Left lobe of liver (tissue), 2 donors: Measurements from ENCODE around the gene STAT6. TPM values are rescaled to one million over a fixed set of nuclear protein-coding genes. Genes with fewer than 3 reads are reported as not detected.

ENCODE experiments used
- ATAC-seq: fragments of 200-7000 bp; cut with Tn5 transposase; one replicate; pipeline ENCODE4 v1.9.1; 2020; ENCODE audit warnings: mild to moderate bottlenecking, moderate library complexity
- DNase-seq: peaks from one replicate; pipeline ENCODE4 v3.0.0-alpha.2; 2020; ENCODE audit warnings: low spot score
- total RNA-seq: library from RNA; stranded (reverse); gene quantifications from one replicate; pipeline ENCODE4 v1.2.1, GENCODE V29; 2021
- donor health status: DM: no; HTN: no; CAD: no; lungs with moderate emphysema.
- donor health status: DM: no; HTN: yes; CAD: no.

Gene STAT6, protein sequence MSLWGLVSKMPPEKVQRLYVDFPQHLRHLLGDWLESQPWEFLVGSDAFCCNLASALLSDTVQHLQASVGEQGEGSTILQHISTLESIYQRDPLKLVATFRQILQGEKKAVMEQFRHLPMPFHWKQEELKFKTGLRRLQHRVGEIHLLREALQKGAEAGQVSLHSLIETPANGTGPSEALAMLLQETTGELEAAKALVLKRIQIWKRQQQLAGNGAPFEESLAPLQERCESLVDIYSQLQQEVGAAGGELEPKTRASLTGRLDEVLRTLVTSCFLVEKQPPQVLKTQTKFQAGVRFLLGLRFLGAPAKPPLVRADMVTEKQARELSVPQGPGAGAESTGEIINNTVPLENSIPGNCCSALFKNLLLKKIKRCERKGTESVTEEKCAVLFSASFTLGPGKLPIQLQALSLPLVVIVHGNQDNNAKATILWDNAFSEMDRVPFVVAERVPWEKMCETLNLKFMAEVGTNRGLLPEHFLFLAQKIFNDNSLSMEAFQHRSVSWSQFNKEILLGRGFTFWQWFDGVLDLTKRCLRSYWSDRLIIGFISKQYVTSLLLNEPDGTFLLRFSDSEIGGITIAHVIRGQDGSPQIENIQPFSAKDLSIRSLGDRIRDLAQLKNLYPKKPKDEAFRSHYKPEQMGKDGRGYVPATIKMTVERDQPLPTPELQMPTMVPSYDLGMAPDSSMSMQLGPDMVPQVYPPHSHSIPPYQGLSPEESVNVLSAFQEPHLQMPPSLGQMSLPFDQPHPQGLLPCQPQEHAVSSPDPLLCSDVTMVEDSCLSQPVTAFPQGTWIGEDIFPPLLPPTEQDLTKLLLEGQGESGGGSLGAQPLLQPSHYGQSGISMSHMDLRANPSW
- total RNA-seq = 97.6 TPM

DNA sequence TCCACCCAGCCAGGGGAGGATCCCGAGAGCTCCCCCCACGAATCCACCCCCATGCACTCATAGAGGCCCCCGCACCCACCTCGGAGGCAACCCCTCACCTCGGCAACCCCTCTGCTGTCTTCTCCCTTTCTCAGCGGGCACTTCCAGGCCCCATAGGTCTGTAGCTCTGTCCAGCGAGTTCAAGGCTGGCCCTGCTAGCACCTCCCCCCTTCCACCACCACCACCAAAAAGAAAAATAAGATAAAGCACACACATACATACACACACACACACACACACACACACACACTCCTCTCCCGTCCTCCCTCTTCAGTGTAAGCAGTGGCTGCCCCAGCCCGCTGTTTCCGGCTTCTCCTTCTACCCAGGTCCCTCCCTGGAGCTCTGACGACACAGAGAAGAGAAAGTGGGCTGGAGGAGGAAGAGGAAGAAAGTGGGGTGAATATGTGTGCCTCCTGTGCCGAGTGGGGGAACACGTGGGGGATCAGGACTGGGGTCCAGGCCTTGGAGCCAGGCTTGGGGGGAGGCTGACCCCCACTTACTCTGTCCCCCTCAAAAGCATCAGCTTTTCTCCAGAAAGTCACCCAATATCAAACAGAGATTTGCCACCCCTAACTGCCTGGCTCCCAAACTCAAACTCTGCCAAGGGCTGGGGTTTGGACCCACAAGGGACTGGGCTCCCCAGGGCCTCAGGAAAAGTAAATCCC is at the start of gene STAT6:
Gene STAT6 (minus strand): TSS at position 332 of the 704 bp plus-strand sequence. CDS start 3,084 bp downstream, outside the sequence.
- peak; percentile 59 for ATAC-seq
- DNase-seq = peak; percentile 79

DNA sequence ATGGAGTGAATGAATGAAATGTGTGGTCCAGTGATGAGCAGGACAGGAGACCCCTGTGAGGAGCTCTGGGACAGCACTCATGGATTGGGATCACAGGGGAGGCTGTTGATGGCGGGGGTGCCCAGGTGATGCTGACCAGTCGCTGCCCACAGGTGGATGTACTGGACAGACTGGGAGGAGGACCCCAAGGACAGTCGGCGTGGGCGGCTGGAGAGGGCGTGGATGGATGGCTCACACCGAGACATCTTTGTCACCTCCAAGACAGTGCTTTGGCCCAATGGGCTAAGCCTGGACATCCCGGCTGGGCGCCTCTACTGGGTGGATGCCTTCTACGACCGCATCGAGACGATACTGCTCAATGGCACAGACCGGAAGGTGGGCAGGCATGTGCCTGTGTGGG is 49.6 kb upstream of the STAT6 start:
- DNase-seq = no peak
- no peak for ATAC-seq

DNA sequence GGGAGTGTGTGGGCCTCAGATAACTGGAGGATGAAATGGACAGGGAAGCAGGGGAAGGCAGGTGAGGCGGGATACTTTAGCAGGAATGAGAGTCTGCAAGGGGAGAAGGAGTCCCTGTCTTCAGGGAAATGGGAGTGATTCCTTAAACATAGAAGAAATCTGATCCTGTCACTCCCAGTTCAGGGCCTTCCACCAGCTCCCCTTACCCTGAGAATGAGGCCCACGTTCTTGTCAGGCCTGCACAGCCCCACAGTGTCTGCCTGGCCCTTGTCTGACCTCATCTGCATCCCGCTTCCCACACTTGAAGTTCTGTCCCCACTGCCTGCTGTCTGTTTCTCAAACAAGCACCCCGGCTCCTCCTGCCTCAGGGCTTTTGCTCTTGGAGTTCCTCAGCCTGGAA is 48.9 kb upstream of the STAT6 start:
- no peak for ATAC-seq
- DNase-seq = no peak

DNA sequence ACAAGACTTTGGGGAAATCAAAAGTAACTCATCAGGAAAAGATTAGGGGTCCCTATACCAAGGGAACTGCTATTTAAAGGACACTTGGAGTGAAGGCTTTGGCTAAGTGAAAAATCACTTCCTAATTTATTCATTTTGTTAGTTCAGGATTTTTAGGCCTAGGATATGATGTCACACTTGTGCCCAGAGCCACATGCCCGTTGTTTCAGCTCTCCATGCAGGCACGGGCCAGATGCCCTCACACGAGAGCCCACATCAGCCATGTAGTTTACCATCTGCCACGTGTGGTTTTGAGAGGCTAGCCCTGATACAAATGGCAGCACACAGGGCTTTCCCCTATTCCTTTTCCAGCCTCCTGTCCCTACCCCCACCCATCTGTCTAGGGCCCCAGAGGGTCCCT is 48.1 kb upstream of the STAT6 start:
- ATAC-seq = no peak
- no peak for DNase-seq

DNA sequence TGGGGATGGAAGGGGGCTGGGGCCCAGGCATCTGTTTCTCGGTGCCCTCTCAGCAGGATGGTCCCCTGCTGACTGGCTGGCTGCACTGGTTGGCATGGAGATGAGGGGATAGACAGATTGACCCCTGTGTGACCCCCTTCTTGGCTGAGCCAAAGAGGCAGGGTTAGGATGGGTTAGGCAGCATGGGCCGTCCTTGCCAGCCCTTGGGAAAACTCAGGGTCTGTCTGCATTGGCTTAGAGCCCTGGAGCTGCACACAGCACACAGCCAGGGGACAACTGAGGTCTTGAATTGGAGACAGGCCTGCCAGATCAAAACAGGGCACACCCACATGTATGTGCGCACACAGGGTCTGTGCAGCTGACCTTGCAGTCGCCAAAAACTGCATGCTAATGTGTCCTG is 47.5 kb upstream of the STAT6 start:
- DNase-seq (no peak), ATAC-seq (peak; percentile 20)

DNA sequence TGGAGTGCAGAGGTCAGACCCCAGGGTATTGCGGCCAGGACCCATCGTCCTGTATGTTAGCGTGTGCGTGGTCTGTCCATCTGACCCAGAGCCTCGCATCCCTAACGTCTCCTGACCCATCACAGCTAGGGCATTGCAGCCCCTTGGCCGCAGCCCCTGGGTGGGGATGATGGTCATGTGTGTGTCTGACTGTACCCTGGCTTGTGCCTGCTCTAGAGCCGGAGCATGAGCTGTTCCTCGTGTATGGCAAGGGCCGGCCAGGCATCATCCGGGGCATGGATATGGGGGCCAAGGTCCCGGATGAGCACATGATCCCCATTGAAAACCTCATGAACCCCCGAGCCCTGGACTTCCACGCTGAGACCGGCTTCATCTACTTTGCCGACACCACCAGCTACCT is 47.0 kb upstream of the STAT6 start:
- ATAC-seq (no peak), DNase-seq (no peak)

DNA sequence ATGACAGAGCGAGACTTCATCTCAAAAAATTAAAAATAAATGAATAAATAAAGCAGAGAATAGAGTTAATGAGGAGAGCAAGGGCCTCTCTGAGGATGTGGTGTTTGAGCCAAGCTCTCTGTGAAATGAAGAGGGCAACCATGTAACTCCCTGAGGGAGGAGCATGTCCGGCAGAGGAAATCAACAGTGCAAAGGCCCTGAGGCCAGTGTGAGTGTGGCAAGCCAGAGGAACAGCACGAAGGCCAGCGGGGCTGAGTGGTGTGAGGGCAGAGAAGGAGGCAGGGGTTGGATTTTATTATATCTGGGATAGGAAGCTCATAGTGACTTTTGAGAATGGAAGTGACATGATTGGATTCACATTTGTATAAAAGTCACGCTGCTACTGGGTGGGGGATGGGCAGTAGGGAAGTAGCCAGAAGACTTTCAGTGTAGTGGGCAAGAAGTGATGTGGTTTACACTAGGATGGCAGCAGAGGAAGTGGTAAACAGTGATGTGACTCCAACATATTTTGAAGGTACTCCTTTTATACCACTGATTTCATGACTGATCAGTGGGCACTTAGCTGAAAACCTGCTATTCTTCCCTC is 46.5 kb upstream of the STAT6 start:
- no peak for ATAC-seq
- DNase-seq = no peak

DNA sequence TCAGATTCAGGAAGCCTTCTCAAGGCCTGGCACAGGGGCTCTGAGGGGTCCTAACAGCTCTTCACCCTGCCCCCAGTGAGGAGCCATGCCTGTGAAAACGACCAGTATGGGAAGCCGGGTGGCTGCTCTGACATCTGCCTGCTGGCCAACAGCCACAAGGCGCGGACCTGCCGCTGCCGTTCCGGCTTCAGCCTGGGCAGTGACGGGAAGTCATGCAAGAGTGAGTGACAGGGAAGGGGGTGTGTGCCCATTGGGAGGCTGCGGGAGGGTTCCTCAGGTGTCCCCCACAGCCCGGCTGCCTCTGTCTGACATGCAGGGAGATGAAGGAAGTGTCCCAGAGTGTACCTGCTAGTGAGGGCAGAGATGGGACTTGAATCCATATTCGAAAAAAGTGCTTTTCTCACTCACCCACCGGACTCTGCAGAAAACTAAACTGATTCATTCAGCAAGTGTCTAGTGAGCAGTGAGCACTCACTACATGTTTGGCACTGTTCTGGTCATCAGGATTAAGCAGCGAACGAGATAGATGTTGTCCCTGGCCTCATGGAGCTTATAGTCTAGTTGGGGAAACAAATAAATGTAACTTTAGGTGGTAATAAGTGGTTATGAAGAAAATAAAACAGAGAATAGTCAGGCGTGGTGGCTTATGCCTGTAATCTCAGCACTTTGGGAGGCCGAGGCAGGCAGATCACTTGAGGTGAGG is 45.7 kb upstream of the STAT6 start:
- DNase-seq (no peak), ATAC-seq (no peak)

DNA sequence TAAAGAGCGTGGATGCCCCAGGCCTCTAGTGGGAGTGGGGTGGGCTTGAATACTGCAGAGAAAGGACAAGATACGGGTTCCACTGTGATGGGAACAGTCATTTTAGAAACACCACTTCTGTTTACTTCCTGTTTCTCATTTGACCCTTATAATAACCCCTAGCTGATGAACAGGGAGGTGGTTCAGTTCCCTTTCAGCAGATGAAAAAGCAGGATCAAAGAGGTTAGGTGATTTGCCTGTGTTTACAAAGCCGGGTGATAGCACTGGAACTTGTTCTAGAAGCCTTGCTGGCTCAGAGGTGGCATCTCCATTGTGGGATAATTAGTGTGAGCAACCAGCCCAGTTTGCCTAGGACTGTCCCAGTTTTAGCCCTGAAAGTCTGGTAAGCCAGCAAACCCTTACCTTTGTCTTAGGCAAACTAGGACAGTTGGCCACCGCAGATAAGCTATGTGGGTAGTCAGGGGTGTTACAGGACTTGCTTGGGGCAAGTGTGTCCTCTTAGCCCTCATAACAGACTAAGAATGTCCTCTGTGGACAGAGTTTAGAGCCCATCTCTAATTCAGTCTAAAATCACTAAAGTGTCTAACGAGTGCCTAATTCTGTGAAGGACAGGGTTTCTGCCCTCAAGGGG is 43.8 kb upstream of the STAT6 start:
- DNase-seq = no peak
- ATAC-seq = no peak

DNA sequence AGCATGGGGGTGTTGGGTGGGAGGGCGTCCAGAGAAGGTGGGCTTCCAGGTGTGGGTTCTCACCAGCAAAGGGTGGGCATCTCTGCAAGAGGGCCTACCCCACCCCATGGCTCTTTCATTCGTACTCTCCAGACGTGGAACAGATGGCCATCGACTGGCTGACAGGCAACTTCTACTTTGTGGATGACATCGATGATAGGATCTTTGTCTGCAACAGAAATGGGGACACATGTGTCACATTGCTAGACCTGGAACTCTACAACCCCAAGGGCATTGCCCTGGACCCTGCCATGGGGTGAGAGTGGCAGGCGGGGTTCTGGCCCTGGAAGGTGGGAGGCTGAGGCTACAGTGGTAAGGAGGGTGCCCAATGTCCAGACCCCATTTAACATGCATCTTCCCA is 42.9 kb upstream of the STAT6 start:
- DNase-seq = no peak

DNA sequence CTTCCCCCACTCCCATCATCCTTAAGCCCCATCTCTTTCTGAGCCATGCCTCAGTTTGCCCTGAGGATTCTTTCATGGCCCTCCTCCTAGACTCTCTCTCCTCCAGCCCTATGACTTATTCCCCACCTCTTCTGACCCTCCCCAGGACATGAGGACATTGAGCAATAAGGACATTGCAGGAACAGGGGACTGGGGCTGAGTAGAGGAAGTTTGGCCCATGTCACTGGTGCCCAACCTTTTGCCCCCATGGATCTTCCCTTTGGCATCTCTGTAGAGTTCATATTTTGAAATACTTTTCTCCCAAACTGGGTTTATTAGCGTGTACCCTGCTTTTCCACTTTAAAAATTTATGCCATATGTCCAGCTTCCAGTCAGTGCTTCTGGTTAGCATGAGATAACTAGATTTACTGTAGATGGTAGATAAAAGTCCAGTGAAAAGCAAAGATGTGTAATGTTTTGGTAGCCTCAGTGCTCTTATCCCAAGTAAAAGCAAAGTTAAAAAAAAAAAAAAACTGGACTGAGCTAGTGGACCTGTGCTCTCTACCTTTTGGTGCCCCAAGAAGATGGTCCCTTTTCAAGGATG is 42.3 kb upstream of the STAT6 start:
- DNase-seq (no peak), ATAC-seq (peak; percentile 43)

More for the DNA sequence above, 42.9 kb upstream of the STAT6 start:
- no peak for ATAC-seq

DNA sequence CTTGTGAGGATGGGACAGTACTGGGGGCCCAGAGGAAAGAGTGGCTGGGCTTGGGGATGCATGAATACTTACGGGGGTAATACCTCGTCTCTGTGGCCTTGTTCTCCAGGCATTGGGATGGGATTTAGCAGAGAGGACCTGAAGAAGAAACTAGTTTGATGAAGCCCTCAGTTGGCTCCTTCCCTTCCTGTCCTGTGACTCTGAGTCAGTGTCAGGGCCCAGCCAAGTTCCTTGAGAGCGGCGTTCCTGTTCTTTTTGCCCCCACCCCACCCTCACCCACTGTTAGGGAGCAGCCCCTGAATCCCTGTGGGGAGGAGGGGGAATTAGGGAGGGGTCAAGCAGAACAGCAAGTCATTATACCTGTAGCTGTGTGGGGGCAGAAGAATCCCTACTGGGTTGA is 41.5 kb upstream of the STAT6 start:
- no peak for DNase-seq

DNA sequence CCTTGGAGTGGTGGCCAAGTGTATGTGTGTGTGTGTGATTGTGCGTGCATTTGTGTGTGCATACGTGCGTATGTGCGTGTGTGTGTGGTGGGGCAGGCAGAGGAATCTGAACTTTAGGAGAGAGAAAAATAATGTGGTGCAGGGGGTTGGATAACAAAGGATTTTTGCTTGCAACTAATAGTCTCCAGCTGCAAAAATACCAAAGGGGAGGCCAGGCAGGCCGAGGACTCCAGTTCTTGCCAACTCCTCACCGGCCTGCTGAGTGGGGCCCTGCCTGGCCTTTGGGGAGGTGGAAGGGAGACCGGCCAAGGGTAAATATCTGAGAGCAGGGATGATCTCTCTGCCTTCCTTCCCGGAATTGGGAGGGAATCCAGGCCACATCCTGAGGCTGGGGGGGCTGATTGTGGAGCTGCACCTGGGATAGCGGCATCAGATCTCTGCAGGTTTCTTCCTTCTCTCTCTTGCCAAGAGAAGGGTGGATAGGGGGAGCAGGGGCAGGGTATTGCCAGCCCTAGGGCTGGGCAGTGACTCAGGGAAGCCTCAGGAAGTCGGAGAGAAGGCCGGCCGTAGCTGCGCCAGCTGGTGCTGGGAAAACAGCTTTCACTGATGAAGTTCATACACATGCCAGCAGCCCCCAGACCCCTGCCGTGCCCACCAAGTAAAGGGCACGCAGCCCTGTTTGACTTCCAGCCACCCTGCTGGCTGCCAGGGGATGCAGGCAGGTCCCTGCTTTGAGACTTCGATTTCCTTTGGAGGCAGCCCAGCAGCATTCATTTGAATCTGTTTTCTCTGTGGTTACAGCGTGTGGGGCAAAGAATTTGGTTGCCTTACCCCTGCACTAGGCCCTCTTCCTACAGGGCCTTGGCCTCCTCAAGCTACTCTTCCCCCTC is 40.8 kb upstream of the STAT6 start:
- DNase-seq = no peak
- no peak for ATAC-seq

More for the DNA sequence above, 41.5 kb upstream of the STAT6 start:
- no peak for ATAC-seq

DNA sequence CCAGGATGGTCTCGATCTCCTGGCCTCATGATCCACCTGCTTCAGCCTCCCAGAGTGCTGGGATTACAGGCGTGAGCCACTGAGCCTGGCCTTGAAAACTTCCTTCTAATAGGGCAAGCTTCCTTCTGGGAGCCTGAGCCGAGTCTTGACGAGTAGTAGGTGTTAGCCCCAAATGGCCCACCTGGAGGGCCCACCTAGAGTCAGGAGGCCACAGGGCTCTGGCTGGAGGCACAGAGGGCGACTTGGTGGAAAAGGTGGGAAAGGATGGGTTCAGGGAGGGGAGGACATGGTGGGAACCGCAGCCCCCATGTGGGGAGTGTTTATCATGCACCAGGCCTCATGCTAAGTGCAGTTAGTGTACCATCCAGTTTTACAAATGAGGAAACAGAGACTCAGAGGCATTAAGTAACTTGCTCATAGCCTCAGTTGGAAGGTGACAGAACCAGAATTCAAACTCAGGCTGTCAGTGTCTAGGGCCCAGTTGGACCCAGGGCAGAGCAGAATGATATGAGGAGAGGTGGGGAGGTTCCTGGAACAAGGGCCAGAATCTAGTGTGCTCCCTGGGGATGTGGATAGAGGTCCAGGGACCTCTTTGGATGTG is 39.3 kb upstream of the STAT6 start:
- ATAC-seq = no peak
- no peak for DNase-seq

DNA sequence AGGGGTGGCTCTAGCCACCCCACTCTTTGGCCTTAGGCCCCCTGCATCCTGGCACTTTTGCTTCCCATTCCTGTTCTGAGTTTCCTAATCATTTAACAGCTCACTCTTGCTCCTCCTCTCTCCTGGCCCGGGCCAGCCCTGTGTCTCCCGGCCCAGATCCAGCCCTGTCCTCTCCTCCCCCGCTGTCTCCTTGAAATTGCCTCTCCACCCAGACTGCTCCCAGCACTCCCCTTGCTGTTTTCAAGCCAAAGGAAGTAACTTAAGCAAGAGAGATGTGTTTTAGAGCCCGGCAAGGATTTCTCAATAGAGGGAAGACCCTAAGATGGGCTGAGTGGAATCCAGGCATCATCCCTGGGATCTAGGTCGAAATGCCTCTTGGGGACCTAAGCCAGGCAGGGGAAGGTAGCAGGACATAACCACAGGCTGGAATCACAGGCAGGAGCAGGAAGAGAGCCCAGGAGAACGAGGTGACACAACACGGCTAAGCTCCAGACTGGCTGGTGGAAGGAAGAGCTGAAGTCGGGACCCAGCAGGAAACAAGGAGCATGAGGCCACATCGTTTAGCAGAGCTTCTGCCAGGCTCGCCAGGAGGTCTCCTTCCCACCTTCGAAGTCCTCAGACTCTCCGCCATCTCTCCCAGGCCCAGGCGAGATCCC is 38.2 kb upstream of the STAT6 start:
- no peak for DNase-seq
- peak; percentile 51 for ATAC-seq

DNA sequence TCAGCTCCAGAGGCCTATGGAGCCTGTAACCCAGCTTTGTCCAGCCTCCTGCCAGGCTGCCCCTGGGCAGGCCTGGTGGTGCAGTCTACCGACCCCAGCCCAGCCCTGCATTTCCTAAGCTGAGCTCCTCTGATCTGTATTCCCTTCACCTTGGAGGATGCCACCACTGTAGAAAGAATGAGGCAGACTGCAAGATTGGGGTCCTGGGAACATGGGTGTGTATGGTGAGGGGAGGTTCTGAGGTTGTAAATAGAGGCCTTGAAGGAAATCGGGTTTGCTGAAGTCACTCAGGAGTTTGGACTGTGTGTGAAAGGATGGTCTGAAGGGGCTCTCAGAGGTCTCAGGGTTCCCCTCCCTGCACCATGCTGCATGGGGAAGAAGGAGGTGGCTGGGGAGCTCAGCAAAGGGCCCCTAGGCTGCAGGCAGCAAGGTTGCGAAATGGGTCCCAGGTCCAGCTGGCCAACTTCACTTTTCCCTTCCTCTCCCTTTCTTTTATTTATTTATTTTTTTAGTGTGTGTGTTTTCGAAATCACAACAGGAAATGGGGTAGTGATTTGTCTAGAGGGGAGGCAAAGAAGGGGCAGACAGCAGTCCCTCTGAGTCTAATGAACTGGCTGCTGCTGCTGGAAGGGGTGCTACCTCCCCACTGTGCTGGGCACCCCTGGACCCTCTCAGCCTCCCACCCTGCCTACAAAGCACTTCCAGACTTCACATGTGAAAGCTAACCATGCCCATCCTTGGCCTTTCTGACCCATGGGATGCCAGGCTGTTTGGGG is 37.5 kb upstream of the STAT6 start:
- ATAC-seq (peak; percentile 64), DNase-seq (peak; percentile 84)
